Measurements from ENCODE around the gene COL2A1. TPM values are rescaled to one million over a fixed set of nuclear protein-coding genes. Genes with fewer than 3 reads are reported as not detected.

Gene COL2A1
- total RNA-seq, 1 experiment from 2014 or later = 1.4 TPM

DNA sequence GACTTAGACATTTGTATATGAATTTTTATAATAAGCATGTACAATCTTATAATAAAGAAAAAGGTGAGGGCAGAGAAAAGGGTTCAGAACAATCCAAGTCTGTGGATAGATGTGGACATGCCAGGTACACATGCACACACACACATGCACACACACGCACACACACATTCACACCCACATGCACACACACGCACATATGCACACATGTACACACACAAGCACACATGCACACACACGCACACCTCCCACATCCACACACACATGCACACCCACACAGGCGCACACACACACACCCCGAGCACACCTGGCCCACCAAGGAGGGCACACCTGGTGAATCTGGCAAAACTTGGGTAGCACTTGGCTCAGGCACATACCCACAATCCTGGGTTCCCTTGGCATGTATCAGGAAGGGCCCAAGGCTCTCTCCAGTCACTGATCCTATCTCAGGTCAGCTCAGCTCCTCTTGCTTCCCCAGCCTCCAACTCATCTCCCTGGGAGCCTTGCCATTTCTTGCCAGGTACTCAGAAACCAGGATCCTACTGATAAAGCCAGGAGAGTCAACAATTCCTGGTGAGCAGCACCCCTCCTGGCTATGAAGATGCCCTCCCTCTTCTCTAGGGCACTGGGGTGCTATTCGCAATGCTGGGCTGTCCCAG is 59.5 kb downstream of the COL2A1 start:
- POLR2A ChIA-PET = no interaction called here
- H3K9me3 ChIP-seq (ENCODE audit: control insufficient read depth, insufficient read depth, low read depth, low read length) = no peaks in the 10 kb centered on the region
- no TSS peak for BruUV-seq (replicated peaks)
- CTCF ChIA-PET = no interaction called here
- H3K4me3 ChIP-seq (ENCODE audit: low read depth in 2 of 2, low read length in 2 of 2) = no peak overlapping the region
- in situ Hi-C loops (cut with HindIII; ENCODE audit: low pct_unique_long_range_greater_than_20kb, low sequenced_read_pairs) (no loop called here), intact Hi-C loops (cut with micrococcal nuclease; ENCODE audit: unreplicated experiment) (no loop called here)
- ATAC-seq (no peak), DNase-seq (ENCODE audit: low read depth, low spot score) (no peak)
- H3K4me1 ChIP-seq (ENCODE audit: control insufficient read depth, insufficient read depth, low read length) = no peaks in the 10 kb centered on the region; the same call in 1 of the 2 replicates
- no peaks in the 10 kb centered on the region for H3K36me3 ChIP-seq (ENCODE audit: control insufficient read depth, insufficient read depth, low read length)
- H3K27me3 ChIP-seq (ENCODE audit: control insufficient read depth, insufficient read depth, low read length) = no peaks in the 10 kb centered on the region
- no peak overlapping the region for H3K27ac ChIP-seq (ENCODE audit: low read length)
- TF ChIP-seq, protein P1, sequence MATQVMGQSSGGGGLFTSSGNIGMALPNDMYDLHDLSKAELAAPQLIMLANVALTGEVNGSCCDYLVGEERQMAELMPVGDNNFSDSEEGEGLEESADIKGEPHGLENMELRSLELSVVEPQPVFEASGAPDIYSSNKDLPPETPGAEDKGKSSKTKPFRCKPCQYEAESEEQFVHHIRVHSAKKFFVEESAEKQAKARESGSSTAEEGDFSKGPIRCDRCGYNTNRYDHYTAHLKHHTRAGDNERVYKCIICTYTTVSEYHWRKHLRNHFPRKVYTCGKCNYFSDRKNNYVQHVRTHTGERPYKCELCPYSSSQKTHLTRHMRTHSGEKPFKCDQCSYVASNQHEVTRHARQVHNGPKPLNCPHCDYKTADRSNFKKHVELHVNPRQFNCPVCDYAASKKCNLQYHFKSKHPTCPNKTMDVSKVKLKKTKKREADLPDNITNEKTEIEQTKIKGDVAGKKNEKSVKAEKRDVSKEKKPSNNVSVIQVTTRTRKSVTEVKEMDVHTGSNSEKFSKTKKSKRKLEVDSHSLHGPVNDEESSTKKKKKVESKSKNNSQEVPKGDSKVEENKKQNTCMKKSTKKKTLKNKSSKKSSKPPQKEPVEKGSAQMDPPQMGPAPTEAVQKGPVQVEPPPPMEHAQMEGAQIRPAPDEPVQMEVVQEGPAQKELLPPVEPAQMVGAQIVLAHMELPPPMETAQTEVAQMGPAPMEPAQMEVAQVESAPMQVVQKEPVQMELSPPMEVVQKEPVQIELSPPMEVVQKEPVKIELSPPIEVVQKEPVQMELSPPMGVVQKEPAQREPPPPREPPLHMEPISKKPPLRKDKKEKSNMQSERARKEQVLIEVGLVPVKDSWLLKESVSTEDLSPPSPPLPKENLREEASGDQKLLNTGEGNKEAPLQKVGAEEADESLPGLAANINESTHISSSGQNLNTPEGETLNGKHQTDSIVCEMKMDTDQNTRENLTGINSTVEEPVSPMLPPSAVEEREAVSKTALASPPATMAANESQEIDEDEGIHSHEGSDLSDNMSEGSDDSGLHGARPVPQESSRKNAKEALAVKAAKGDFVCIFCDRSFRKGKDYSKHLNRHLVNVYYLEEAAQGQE (IDR thresholded peaks at IDR 0.05; ENCODE audit: insufficient read depth in 1 of 2, low read depth in 2 of 2, low read length in 1 of 2) = no peak
- TF ChIP-seq, protein P2, sequence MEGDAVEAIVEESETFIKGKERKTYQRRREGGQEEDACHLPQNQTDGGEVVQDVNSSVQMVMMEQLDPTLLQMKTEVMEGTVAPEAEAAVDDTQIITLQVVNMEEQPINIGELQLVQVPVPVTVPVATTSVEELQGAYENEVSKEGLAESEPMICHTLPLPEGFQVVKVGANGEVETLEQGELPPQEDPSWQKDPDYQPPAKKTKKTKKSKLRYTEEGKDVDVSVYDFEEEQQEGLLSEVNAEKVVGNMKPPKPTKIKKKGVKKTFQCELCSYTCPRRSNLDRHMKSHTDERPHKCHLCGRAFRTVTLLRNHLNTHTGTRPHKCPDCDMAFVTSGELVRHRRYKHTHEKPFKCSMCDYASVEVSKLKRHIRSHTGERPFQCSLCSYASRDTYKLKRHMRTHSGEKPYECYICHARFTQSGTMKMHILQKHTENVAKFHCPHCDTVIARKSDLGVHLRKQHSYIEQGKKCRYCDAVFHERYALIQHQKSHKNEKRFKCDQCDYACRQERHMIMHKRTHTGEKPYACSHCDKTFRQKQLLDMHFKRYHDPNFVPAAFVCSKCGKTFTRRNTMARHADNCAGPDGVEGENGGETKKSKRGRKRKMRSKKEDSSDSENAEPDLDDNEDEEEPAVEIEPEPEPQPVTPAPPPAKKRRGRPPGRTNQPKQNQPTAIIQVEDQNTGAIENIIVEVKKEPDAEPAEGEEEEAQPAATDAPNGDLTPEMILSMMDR (IDR thresholded peaks at IDR 0.05) = no peak
- TF ChIP-seq SIN3A (IDR thresholded peaks at IDR 0.05; ENCODE audit: borderline replicate concordance, insufficient read depth, low read depth, low read length) (no peak), POLR2AphosphoS5 (IDR thresholded peaks at IDR 0.05; ENCODE audit: low read depth, low read length) (no peak), TCF7L2 (IDR thresholded peaks at IDR 0.05; ENCODE audit: low read depth, low read length) (no peak)

DNA sequence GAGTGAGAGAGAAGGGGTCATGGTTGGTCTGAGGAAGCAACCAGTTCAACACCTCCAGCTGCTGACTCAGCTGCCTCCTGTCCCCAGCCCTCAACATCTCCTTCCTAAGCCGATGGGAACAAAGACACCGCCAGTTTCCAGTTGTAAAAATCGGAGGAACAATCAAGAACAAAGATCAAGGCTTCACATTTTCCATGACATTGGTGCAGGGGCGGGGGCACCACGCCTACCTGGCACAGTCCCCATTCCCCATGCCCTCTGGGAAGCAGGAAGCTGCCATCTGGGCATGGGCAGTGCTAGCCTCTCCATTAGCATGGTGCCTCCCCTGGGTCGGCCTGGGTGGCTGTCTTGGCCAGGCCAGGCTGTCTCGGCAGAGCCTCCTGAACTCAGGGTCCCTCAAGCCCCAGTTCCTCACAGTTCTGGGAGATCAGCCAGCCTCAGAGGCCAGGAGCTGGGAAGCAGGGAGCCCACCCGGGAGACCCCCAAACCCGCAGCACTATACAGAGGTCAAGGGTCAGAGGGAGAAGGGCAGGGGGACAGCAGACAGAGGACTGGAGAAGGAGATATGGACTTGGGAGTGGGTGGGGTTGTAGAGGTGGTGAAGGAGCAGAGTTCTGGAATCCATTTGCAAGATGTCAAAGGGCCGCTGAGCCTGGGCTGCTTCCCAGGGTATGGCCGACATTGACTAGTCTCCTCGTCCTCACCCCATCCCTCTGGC is 60.5 kb downstream of the COL2A1 start:
- no peaks in the 10 kb centered on the region for H3K27me3 ChIP-seq (ENCODE audit: control insufficient read depth, insufficient read depth, low read length)
- no peaks in the 10 kb centered on the region; the same call in 1 of the 2 replicates for H3K4me1 ChIP-seq (ENCODE audit: control insufficient read depth, insufficient read depth, low read length)
- POLR2A ChIA-PET = no interaction called here
- H3K27ac ChIP-seq (ENCODE audit: low read length) = no peak overlapping the region
- no peak for TF ChIP-seq SIN3A (IDR thresholded peaks at IDR 0.05; ENCODE audit: borderline replicate concordance, insufficient read depth, low read depth, low read length)
- no peak for TF ChIP-seq TCF7L2 (IDR thresholded peaks at IDR 0.05; ENCODE audit: low read depth, low read length)
- TF ChIP-seq POLR2AphosphoS5 (IDR thresholded peaks at IDR 0.05; ENCODE audit: low read depth, low read length) = no peak
- TF ChIP-seq, protein P2 (IDR thresholded peaks at IDR 0.05) = no peak
- TF ChIP-seq, protein P1 (IDR thresholded peaks at IDR 0.05; ENCODE audit: insufficient read depth in 1 of 2, low read depth in 2 of 2, low read length in 1 of 2) = no peak
- no peak for DNase-seq (ENCODE audit: low read depth, low spot score)
- no peak overlapping the region for H3K4me3 ChIP-seq (ENCODE audit: low read depth in 2 of 2, low read length in 2 of 2)
- BruUV-seq (replicated peaks) = no TSS peak
- in situ Hi-C loops (cut with HindIII; ENCODE audit: low pct_unique_long_range_greater_than_20kb, low sequenced_read_pairs) = no loop called here
- CTCF ChIA-PET = no interaction called here
- no peaks in the 10 kb centered on the region for H3K9me3 ChIP-seq (ENCODE audit: control insufficient read depth, insufficient read depth, low read depth, low read length)
- ATAC-seq = no peak
- H3K36me3 ChIP-seq (ENCODE audit: control insufficient read depth, insufficient read depth, low read length) = no peaks in the 10 kb centered on the region
- intact Hi-C loops (cut with micrococcal nuclease; ENCODE audit: unreplicated experiment) = no loop called here
